IPS DF 4.7 (cell line): ENCODE data around the gene CDK5RAP2.
"Not testable (repeated sequence)": the region's sequence is repeated elsewhere in the genome, so short reads cannot be mapped to it uniquely, and the experiment has no call there.

ENCODE experiments used
- DNase-seq: peaks from one replicate; pipeline ENCODE4 v3.0.0-alpha.2; 2013; ENCODE audit warnings: low spot score; ENCODE audit errors: extremely low read depth

Gene CDK5RAP2

GRCh38 chr9:120474591-120475243 is 105.2 kb downstream of the CDK5RAP2 start:
- DNase-seq = no peak

DNA sequence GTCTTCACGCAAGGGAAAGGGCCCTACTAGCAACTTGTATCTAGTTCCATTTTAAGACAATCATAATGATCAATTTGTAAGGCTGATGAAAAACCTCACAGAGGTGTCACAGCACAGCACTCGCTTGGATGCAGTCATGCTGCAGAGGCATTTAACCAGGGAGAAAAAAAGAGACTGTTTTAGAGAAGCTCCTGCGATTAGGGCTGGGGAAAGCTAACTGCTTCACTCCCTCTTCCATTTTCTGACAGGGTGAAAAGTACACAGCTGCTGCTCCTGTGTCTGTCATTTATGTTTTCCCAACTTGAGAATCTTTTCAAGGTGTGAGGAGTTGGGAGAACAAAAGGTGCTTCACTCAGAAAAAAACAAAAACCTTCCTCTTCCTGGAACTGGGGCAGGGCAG is 106.4 kb downstream of the CDK5RAP2 start:
- no peak for DNase-seq

DNA sequence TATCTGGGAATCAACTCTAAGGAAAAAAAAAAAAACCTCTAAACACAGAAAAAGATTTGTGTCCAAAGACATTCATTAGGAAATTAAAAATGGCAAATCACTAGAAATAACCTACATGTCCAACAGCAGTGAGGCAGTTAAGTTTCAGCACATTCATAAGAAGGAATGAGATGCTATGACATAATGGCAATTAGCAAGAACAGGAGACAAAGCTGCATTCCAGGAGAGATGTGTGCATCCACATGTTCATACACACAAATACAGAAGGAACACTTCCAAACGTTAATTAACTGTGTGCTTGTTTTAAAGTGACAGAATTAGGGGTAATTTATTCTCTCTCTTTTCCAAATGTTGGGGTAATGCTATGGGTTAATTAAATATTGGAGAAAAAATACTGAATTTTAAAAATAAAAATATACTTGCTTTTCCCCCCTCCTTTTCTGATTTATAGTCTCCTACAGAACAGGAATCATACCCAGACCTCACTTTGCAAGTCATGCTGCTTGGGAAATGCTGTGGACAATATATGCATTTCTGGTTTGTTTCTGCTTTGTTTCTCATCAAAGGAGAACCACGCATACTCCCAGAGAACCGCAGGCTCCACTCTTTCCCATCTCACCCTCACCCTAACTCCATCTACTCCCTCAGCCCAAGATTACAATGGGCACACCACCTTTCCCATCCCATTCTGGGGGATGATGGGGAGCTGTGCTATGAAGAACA is 114.1 kb downstream of the CDK5RAP2 start:
- DNase-seq = no peak

DNA sequence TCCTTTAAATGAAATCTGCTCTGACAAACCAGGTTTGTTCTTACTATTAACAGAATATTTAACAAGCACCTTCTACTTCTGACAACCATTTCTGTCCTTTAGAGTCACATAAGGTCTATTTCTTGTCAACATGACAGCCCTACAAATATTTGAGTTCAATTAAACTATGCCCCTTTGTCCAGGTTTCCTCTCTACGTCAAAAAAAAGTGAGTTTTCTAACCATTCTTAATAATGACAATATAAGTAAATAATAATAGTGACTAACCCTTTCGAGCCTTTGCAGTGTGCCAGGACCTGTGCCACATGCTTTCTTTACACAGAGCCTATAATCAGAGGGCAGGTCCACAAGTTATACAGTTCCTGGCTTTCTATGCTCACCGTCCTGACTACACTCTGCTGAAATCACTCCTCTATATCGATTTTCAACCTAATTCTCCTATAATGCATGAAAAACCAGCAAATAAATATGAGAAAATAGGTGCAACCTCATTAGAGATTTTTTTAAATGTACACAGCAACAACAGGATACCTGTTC is 115.0 kb downstream of the CDK5RAP2 start:
- DNase-seq = no peak

DNA sequence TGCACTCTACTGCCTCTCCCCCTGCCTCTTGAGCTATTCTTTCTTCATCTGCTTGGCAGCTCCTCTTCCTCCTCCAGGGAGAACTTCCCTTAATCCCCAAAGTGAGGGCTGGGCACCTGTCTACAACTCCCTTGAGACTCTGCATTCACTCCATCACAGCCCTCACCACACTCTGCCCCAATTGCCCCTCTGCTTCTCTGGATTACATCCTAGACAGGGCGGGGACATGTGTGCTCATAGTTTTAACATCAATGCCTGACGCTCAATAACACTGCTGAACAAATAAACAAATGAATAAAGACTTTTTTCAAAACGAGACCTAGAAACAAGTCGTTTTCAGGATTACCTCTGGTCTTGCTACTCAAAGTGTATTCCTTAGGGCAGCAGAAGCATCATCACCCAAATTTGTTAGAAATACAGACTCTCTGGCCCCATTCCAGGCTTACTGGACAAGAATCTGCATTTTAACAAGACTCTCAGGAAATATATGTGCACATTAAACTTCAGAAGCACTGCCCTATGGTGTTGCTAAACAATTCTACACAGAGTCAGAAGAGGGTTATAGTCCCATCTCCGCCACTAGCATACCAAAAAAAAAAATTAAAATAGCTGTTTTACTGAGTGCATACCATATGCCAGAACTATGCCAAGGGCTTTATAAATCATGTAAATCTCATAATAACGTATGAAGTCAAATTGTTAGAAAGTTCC is 115.6 kb downstream of the CDK5RAP2 start:
- DNase-seq = no peak

- no peak for DNase-seq
Measured at GRCh38 chr9:120463765-120464164, 116.2 kb downstream of the CDK5RAP2 start.

DNA sequence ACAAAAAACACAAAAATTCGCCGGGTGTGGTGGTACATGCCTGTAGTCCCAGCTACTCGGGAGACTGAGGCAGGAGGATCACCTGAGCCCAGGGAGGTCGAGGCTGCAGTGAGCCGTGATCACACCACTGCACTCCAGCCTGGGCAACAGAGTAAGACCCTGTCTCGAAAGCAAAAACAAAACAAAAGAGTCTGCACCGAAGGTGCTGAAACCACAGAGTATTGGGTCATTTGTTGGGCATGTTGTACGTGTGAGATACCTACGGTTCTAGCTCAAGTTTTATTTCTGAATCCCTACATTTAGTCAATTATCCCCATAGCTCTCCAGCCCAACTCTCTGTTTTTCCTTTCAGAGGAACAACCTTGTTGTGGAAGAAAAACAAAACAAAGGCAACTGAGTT is 118.3 kb downstream of the CDK5RAP2 start:
- DNase-seq = not testable (repeated sequence)

- DNase-seq = no peak
Measured at GRCh38 chr9:120456218-120456617, 123.7 kb downstream of the CDK5RAP2 start.

DNA sequence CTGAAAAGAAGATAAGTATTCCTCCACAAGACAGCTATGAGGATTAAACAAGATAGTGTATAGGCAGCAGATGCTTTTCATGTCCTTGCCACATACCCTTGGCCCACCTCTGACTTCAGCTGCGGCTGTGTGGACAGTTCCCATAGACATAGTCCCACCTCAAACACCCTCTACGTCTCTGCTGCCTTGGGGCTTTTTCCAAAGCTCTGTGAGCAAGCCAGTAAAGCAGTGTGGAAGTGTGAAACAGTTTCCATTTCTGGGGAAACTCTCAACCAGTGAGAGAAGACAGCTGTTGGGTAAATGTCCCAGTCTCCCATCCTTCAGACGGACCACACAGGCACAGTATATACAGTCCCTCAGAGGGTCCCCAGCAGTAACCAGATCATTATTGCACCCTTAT is 125.5 kb downstream of the CDK5RAP2 start:
- no peak for DNase-seq

DNA sequence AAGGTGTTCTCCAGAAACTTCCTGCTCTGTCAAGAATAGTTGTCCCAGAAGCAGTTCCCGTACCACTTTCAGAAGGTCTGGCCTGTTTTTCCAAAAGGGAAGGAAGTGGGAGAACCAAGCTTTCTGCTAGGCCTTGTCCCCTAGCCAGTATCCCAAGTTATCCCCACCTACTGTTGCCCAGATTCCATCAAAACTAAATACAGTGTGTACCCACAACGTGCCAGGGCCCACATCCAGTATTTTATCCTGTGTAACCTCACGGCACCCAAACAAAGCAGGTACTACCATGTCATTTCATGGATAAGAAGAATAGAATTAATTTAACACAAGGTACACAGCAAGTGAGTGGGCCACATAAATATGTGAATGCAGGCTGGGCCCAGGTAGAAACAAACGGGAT is 126.2 kb downstream of the CDK5RAP2 start:
- DNase-seq = no peak

DNA sequence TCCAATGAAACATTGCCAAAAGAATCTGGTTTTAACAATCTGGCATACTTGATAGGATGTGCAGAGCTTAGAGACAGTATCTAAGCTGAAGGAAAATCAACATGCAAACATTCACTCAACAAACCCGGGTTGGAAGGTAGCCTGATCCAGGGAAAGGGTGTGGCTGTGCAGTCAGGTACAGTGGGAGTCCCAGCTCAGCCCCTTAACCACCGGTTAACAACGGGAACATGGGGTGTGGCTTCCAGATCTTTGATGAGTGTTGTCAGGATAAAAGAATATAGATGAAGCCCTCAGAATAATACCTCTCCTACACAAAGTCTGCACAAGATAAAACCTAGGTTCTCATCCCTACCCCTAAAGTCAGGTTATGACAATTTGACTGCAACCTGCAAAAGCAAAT is 127.3 kb downstream of the CDK5RAP2 start:
- DNase-seq = no peak

DNA sequence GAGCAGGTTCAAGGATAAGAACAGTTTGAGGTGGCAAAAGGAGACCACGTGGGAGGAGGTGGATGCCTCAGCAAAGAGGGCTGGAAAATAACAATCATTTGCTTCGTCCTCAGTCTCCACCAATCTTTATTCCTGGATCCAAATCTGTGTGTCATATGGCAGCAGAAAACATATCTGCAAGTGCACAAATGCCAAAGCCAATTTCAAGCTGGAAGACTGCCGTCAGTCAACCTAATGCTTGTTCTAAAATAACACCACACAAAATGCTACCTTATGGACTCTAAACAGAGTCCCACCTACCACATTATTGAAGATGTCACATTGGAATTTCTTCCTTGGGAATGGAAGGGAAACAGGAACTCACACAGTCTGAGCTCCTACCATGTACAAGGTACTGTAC is 129.1 kb downstream of the CDK5RAP2 start:
- DNase-seq = no peak

DNA sequence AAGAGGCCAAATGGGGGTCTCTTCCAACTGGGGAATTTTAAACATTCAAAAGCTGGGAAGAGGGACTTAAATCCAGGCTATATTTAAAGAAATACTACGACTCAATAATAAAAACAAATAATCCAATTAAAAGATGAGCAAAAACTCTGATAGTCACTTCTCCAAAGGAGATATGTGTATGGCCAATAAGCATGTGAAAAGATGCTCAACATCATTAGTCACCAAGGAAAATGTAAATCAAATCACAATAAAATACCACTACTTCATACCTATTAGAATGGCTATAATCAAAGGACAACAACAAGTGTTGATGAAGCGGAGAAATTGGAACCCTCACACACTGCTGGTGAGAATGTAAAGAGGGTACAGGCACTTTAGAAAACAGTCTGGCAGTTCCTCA is 130.4 kb downstream of the CDK5RAP2 start:
- DNase-seq = no peak

DNA sequence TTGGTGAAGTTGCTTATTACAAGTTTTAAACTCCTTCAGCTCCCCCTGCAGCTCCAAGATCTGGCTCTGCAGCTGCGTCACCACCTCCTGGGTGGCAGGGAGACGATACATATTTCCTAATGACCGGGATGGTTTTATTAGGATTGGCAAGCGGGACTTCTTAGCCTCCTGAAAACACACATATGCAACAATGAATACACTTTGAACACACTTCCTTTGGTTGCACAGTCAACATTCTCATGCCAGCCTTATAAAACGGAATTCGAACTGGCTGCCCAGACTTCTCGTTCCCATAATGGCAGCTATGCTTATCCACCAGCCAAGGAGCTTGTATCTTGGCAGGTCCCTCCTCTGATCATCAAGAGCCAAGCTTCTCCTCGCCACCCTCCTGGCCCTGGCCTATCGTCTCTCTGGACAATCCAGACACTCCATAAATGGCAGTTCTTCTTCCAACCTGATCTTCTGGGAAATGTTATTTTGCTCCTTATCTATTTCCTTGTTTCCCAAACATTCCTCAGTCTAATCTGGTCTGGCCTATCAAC is 131.9 kb downstream of the CDK5RAP2 start:
- no peak for DNase-seq

GRCh38 chr9:120446671-120447070 is 133.3 kb downstream of the CDK5RAP2 start:
- no peak for DNase-seq

DNA sequence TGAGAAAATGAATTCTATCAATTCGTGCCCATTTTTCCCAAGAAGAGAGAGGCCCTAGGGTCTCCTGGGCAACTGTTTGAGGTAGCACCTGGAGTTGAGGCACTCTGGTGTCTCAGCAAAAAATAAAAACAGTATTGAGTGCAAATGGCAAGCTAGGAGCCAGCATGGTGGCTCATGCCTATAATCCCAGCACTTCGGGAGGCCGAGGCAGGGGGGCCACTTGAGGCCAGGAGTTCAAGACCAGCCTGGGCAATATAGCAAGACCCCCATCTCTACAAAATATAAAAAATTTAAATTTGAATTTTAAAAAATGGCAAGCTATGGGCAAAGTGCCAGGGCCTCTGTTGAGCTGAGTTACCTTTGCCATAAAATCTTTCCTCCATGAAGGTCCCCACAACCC is 136.0 kb downstream of the CDK5RAP2 start:
- no peak for DNase-seq

- DNase-seq = no peak
Measured at GRCh38 chr9:120443489-120443888, 136.5 kb downstream of the CDK5RAP2 start.

DNA sequence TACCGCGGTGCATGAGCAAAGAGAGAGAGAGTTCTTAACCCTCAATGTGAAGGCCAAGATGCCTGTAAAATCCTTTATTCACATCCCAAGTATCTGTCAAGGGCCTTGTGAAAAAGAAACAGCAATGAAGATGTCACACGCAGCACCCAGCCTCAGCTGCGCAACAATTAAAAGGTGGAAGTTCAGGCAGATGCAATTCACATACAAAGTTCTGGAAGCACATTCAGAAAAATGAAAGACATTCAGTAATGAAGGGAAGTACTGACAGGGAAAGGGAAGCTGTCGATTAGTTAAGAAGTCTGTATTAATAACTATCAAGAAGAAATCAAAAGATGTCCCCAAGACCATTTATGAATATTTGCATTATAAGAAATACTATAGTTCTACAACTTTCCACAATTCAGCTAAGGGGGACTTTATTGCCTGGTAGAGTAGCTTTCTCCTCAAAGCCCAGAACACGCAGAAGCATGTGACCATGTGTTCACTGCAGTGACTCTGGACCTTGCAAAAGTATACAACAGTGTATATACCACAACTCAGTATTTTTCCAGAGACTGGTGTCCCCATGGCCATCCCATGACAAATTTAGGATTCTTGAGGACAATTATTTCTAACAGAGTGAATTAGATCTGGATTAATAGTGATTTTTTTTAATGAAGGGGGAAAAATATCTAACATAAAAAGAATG is 137.5 kb downstream of the CDK5RAP2 start:
- DNase-seq = no peak

- DNase-seq = no peak
Measured at GRCh38 chr9:120441426-120442307, 138.3 kb downstream of the CDK5RAP2 start.

DNA sequence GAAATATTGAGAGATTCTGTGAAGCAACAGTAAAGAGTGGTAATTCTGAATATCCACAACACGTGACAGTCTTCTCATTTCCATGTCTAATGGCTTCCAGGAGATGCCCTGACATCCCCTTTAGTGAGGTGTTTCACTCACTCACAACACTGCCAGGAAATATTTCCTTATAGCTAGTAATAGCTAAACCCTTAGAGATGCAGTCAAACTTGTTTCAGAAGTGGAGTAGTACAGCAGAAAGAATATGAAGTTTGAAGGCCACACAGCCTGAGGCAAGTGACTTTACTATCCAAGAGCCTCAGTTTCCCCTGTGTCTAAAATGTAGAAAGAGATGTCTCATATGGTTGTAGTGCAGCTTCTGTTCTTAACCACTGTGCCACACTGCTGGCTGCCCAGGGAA is 139.2 kb downstream of the CDK5RAP2 start:
- DNase-seq = no peak
